H1 (cell line): ENCODE measurements around the gene ENTREP3. TPM values are rescaled to one million over a fixed set of nuclear protein-coding genes. Genes with fewer than 3 reads are reported as not detected.

Experiments used
- CTCF ChIA-PET: fragments of 300-600 bp; sonication (Branson Sonifier 250); formaldehyde crosslinking; loops from one replicate; lab custom pipeline; 2021; ENCODE audit not compliant: partially characterized antibody; lab: Charles Lee
- POLR2A ChIA-PET: fragments of 300-600 bp; sonication (Branson Sonifier 250); formaldehyde crosslinking; loops from one replicate; lab custom pipeline; 2021; ENCODE audit warnings: inconsistent platforms; ENCODE audit not compliant: partially characterized antibody; lab: Charles Lee
- DNase-seq, 2 experiments: peaks; one replicate each; pipeline versions ENCODE4 v3.0.0 to v3.0.0-alpha.2; 2010 to 2022; ENCODE audit warnings: low spot score in 2 of 2, low read depth in 1 of 2, mixed read lengths in 1 of 2
- FAIRE-seq: peaks from 2 replicates; lab custom pipeline; 2011; peaks lifted over from hg19 to GRCh38; lab: Jason Lieb, UNC
- H2AFZ ChIP-seq: 2 replicates; pipeline ENCODE4 v1.8.1; 2012; ENCODE audit warnings: low read length, inconsistent platforms
- H2AK5ac ChIP-seq: 2 replicates; pipeline ENCODE4 v1.6.1; 2013; ENCODE audit warnings: low read depth, low read length
- H2BK120ac ChIP-seq: replicated peaks from 2 replicates; pipeline ENCODE3; 2013; ENCODE audit warnings: low read depth, low read length, inconsistent platforms
- H2BK12ac ChIP-seq: 2 replicates; pipeline ENCODE4 v1.6.1; 2013; ENCODE audit warnings: low read depth, low read length
- H2BK15ac ChIP-seq: 2 replicates; pipeline ENCODE4 v1.6.1; 2013; ENCODE audit warnings: low read length
- H2BK20ac ChIP-seq: 2 replicates; pipeline ENCODE4 v1.6.1; 2013; ENCODE audit warnings: low read length
- H2BK5ac ChIP-seq: 2 replicates; pipeline ENCODE4 v1.6.1; 2013; ENCODE audit warnings: low read depth, low read length
- H3K14ac ChIP-seq: 2 replicates; pipeline ENCODE4 v1.6.1; 2013; ENCODE audit warnings: inconsistent platforms; ENCODE audit not compliant: insufficient read length
- H3K18ac ChIP-seq: 2 replicates; pipeline ENCODE4 v1.6.1; 2013; ENCODE audit warnings: low read length; ENCODE audit errors: extremely low read depth
- H3K23ac ChIP-seq: 2 replicates; pipeline ENCODE4 v1.6.1; 2013; ENCODE audit warnings: inconsistent platforms; ENCODE audit not compliant: insufficient read length
- H3K23me2 ChIP-seq: 2 replicates; pipeline ENCODE4 v1.6.1; 2013; ENCODE audit warnings: low read depth, low read length
- H3K27ac ChIP-seq: 2 replicates; pipeline ENCODE4 v1.6.1; 2011; ENCODE audit warnings: low read depth, low read length, inconsistent platforms
- H3K27me3 ChIP-seq, 4 experiments: replicated peaks in 1 of 4; 1 replicate in 1 of 4; 2 replicates in 3 of 4; pipeline versions ENCODE4 v1.6.1 to v1.8.1; 2011 to 2013; ENCODE audit warnings: low read length in 3 of 4, mild to moderate bottlenecking in 3 of 4, inconsistent platforms in 2 of 4, mixed read lengths in 2 of 4, moderate library complexity in 1 of 4; ENCODE audit not compliant: control insufficient read depth in 3 of 4, insufficient read depth in 3 of 4; ENCODE audit errors: extremely low read depth in 1 of 4
- H3K36me3 ChIP-seq, 4 experiments: 2 replicates each; pipeline versions ENCODE4 v1.6.1 to v1.8.1; 2011 to 2013; ENCODE audit warnings: mild to moderate bottlenecking in 4 of 4, low read length in 3 of 4, moderate library complexity in 2 of 4, control low read depth in 1 of 4, inconsistent platforms in 1 of 4; ENCODE audit not compliant: insufficient read depth in 4 of 4, control insufficient read depth in 2 of 4
- H3K4ac ChIP-seq: replicated peaks from 2 replicates; pipeline ENCODE3; 2013; ENCODE audit warnings: low read length, low read depth, mixed read lengths, inconsistent platforms; ENCODE audit not compliant: insufficient read length
- H3K4me1 ChIP-seq, 4 experiments: replicated peaks in 1 of 4; 1 replicate in 1 of 4; 2 replicates in 3 of 4; pipeline versions ENCODE4 v1.6.1 to v1.8.1; 2011 to 2013; ENCODE audit warnings: low read length in 3 of 4, inconsistent platforms in 2 of 4, mixed read lengths in 1 of 4; ENCODE audit not compliant: insufficient read depth in 4 of 4, control insufficient read depth in 3 of 4
- H3K4me2 ChIP-seq, 2 experiments: 2 replicates each; pipeline versions ENCODE4 v1.6.1 to v1.8.1; 2011 to 2013; ENCODE audit warnings: low read depth in 2 of 2, low read length in 2 of 2, control low read depth in 1 of 2, inconsistent platforms in 1 of 2, mild to moderate bottlenecking in 1 of 2; ENCODE audit not compliant: insufficient read depth in 1 of 2
- H3K4me3 ChIP-seq, 4 experiments: fragments of 200-600, 300-600 bp in 1 of 4; sonication (generic), shearing (Covaris generic), sonication (Bioruptor Twin) in 1 of 4; 2 replicates each; pipeline versions ENCODE4 v1.5.1 to v1.8.1; 2011 to 2016; ENCODE audit warnings: low read length in 4 of 4, low read depth in 3 of 4, control low read depth in 2 of 4, inconsistent platforms in 2 of 4, mild to moderate bottlenecking in 2 of 4, mixed read lengths in 1 of 4, moderate library complexity in 1 of 4; ENCODE audit not compliant: insufficient read depth in 2 of 4; ENCODE audit errors: extremely low read depth in 1 of 4
- H3K56ac ChIP-seq: replicated peaks from 2 replicates; pipeline ENCODE3; 2013; ENCODE audit warnings: low read depth, mild to moderate bottlenecking, mixed read lengths, low read length, inconsistent platforms; ENCODE audit not compliant: insufficient read length
- H3K79me1 ChIP-seq: 2 replicates; pipeline ENCODE4 v1.6.1; 2013; ENCODE audit warnings: low read depth, low read length, control low read depth
- H3K79me2 ChIP-seq, 2 experiments: 2 replicates each; pipeline versions ENCODE4 v1.6.1 to v1.8.1; 2012 to 2013; ENCODE audit warnings: low read length in 2 of 2, mild to moderate bottlenecking in 2 of 2, inconsistent platforms in 1 of 2; ENCODE audit not compliant: insufficient read depth in 2 of 2, control insufficient read depth in 1 of 2
- H3K9ac ChIP-seq, 4 experiments: replicated peaks in 1 of 4; 1 replicate in 1 of 4; 2 replicates in 3 of 4; pipeline versions ENCODE4 v1.6.1 to v1.8.1; 2011 to 2013; ENCODE audit warnings: low read depth in 3 of 4, low read length in 3 of 4, control low read depth in 2 of 4, mild to moderate bottlenecking in 2 of 4, moderate library complexity in 2 of 4, inconsistent platforms in 1 of 4; ENCODE audit errors: extremely low read depth in 1 of 4
- H3K9me3 ChIP-seq, 2 experiments: 2 replicates each; pipeline versions ENCODE4 v1.6.1 to v1.8.1; 2012 to 2013; ENCODE audit warnings: mild to moderate bottlenecking in 2 of 2, moderate library complexity in 2 of 2, control low read depth in 1 of 2, inconsistent platforms in 1 of 2, low read depth in 1 of 2, low read length in 1 of 2, mixed read lengths in 1 of 2; ENCODE audit not compliant: insufficient read depth in 2 of 2
- H4K20me1 ChIP-seq, 2 experiments: replicated peaks in 1 of 2; 2 replicates each; pipeline versions ENCODE3 to v1.8.1; 2011 to 2013; ENCODE audit warnings: inconsistent platforms in 2 of 2, low read length in 2 of 2, mild to moderate bottlenecking in 1 of 2; ENCODE audit not compliant: insufficient read depth in 2 of 2, control insufficient read depth in 1 of 2
- H4K5ac ChIP-seq: 2 replicates; pipeline ENCODE4 v1.6.1; 2013; ENCODE audit warnings: low read length, low read depth, mixed read lengths, inconsistent platforms; ENCODE audit not compliant: insufficient read length
- H4K8ac ChIP-seq: 2 replicates; pipeline ENCODE4 v1.8.0; 2013; ENCODE audit warnings: mild to moderate bottlenecking, moderate library complexity, low read length, inconsistent platforms; ENCODE audit not compliant: insufficient read depth; ENCODE audit errors: extremely low read depth
- H4K91ac ChIP-seq: replicated peaks from 2 replicates; pipeline ENCODE3; 2013; ENCODE audit warnings: low read length, mixed read lengths, inconsistent platforms; ENCODE audit not compliant: insufficient read length
- ASH2L ChIP-seq: fragments of 200-600, 300-600 bp; sonication (generic); IDR thresholded peaks from one replicate; pipeline ENCODE4 v1.7.1; 2017; ENCODE audit warnings: low read length
- CREB1 ChIP-seq: IDR thresholded peaks from 2 replicates; pipeline ENCODE4 v1.6.1; 2012; ENCODE audit warnings: inconsistent platforms
- EZH2 ChIP-seq: fragments of 200-600 bp; sonication (generic); IDR thresholded peaks from 2 replicates; pipeline ENCODE4 v1.7.1; 2012; ENCODE audit warnings: low read depth, mild to moderate bottlenecking, moderate library complexity, low read length, inconsistent platforms; ENCODE audit not compliant: severe bottlenecking
- KDM4A ChIP-seq: IDR thresholded peaks from one replicate; pipeline ENCODE4 v1.7.1; 2012; ENCODE audit warnings: low read depth, mild to moderate bottlenecking, moderate library complexity, low read length, inconsistent platforms; ENCODE audit not compliant: severe bottlenecking
- MAFK ChIP-seq: IDR thresholded peaks from 2 replicates; pipeline ENCODE4 v1.6.1; 2012; ENCODE audit warnings: low read depth, mild to moderate bottlenecking, improper control_type of control experiment, low read length
- NANOG ChIP-seq: IDR thresholded peaks from 2 replicates; pipeline ENCODE4 v1.6.1; 2011; ENCODE audit warnings: low read length, low read depth, mild to moderate bottlenecking, inconsistent platforms; ENCODE audit not compliant: insufficient read depth, poor library complexity, severe bottlenecking
- RBBP5 ChIP-seq: IDR thresholded peaks from 2 replicates; pipeline ENCODE4 v1.7.1; 2012; ENCODE audit warnings: low read depth, mild to moderate bottlenecking, inconsistent platforms, low read length, moderate library complexity, borderline replicate concordance
- SAP30 ChIP-seq: fragments of 300-600 bp; sonication (generic); IDR thresholded peaks from 2 replicates; pipeline ENCODE4 v1.7.1; 2012; ENCODE audit warnings: low read length, moderate library complexity, mild to moderate bottlenecking, inconsistent platforms; ENCODE audit not compliant: insufficient read depth, insufficient replicate concordance
- SP4 ChIP-seq: IDR thresholded peaks from 2 replicates; pipeline ENCODE4 v1.6.1; 2012; ENCODE audit warnings: low read length, inconsistent platforms
- SRF ChIP-seq: IDR thresholded peaks from 2 replicates; pipeline ENCODE4 v1.6.1; 2011; ENCODE audit warnings: mild to moderate bottlenecking, low read depth, low read length, moderate library complexity
- WGBS, 2 experiments: shearing (Covaris generic) in 1 of 2; methylation state at CpG; one replicate each; pipeline versions ENCODE4 v1.1.6 to v1.1.7; 2013 to 2015; ENCODE audit warnings: low lambda C conversion rate in 2 of 2, mixed read lengths in 2 of 2, inconsistent platforms in 1 of 2, low coverage in 1 of 2, missing lambda C conversion rate in 1 of 2; ENCODE audit not compliant: insufficient replicate concordance in 2 of 2, insufficient coverage in 1 of 2, insufficient read length in 1 of 2; ENCODE audit errors: extremely low coverage in 1 of 2, missing lambda C conversion rate in 1 of 2; 5-methylcytosine and 5-hydroxymethylcytosine counted together
- polyA plus RNA-seq, 7 experiments: library from polyadenylated mRNA; depleted of rRNA in 3 of 7; stranded (reverse) in 5 of 7; unstranded in 2 of 7; fragments of >200 nt in 5 of 7; fragments of 200-250 nt in 2 of 7; gene quantifications; 1 replicate in 5 of 7; 2 replicates in 1 of 7; 4 replicates in 1 of 7; pipeline versions ENCODE4 v1.2.1 to v1.2.3, GENCODE V29; 2011 to 2013; ENCODE audit warnings: missing spikeins in 2 of 7, mixed read lengths in 2 of 7
- total RNA-seq: library from RNA; stranded (reverse); fragmentation: NEBNext Ultra II Directional; extraction: Animal tissue kit (Norgen Biotek cat#: 25700); gene quantifications from 2 replicates; pipeline ENCODE4 v1.2.1, GENCODE V29; 2021
- TF ChIP-seq, protein P1 (sequence below), 3 experiments: IDR thresholded peaks; 1 replicate in 2 of 3; 2 replicates in 1 of 3; pipeline versions ENCODE4 v1.5.1 to v1.6.1; 2011; ENCODE audit warnings: low read length in 3 of 3, mild to moderate bottlenecking in 3 of 3, inconsistent platforms in 2 of 3, low read depth in 1 of 3, moderate library complexity in 1 of 3; ENCODE audit not compliant: insufficient read depth in 1 of 3; ENCODE audit errors: control extremely low read depth in 1 of 3

The ENTREP3 gene
- total and polyA plus RNA-seq, 2 of the 8 experiments (the other 6 are each of a cell fraction or from before 2014, with no cell fraction given) = 22.8 to 52.2 TPM

GRCh38 chr1:155284476-155284875 lies 29.2 kb upstream of the ENTREP3 start:
- no peak for DNase-seq
- no peak overlapping the region for H4K91ac ChIP-seq
- no peak overlapping the region for H3K27ac ChIP-seq
- no peak overlapping the region for H2BK120ac ChIP-seq
- no peak overlapping the region for H4K8ac ChIP-seq
- H2AK5ac ChIP-seq = 0 out of 2 replicates have a peak overlapping the region, but pooled peaks have one; percentile 39
- no peaks in the 10 kb centered on the region for H3K9me3 ChIP-seq
- no peak overlapping the region for H2BK20ac ChIP-seq
- no peaks in the 10 kb centered on the region for H3K79me1 ChIP-seq
- WGBS, 2 experiments = 93% methylated on average over 12 of the region's 12 CpGs; no CpG with 5 or more reads in 1 of the 2 experiments
- no peak overlapping the region; the same call in 1 of the 2 replicates for H2BK5ac ChIP-seq
- no peak overlapping the region for H3K9ac ChIP-seq
- CTCF ChIA-PET = interaction anchor here (0.6 to 8.4 kb wide), 6 partner anchors 11 to 287 kb away, joined by 3 to 79 read pairs (median 4); partner anchors contain the start of genes CLK2 and FDPS
- H2BK15ac ChIP-seq = 0 out of 2 replicates have a peak overlapping the region, but pooled peaks have one; percentile 5
- no peak overlapping the region for H3K18ac ChIP-seq
- H3K23ac ChIP-seq = no peak overlapping the region
- H3K4me2 ChIP-seq = no peak overlapping the region
- POLR2A ChIA-PET = interaction anchor here (1.0 to 2.0 kb wide), 5 partner anchors 11 to 40 kb away, joined by 3 to 6 read pairs (median 4); partner anchors contain the start of genes CLK2 and RUSC1
- no peaks in the 10 kb centered on the region for H3K23me2 ChIP-seq
- H3K14ac ChIP-seq = no peak overlapping the region
- no peak overlapping the region for H2AFZ ChIP-seq
- H2BK12ac ChIP-seq = no peak overlapping the region
- H3K27me3 ChIP-seq = no peaks in the 10 kb centered on the region
- no peak for FAIRE-seq
- H3K4me1 ChIP-seq = peaks cover 0 to 2% (median 0%) of the 10 kb centered on the region in 4 experiments; a peak in 2 of 7 replicates
- no peak overlapping the region for H3K4me3 ChIP-seq
- H4K20me1 ChIP-seq = no peaks in the 10 kb centered on the region
- no peaks in the 10 kb centered on the region for H3K79me2 ChIP-seq
- no peak overlapping the region for H3K56ac ChIP-seq
- no peaks in the 10 kb centered on the region; a peak in 1 of 8 replicates for H3K36me3 ChIP-seq
- H4K5ac ChIP-seq = no peak overlapping the region
- H3K4ac ChIP-seq = no peak overlapping the region
- TF ChIP-seq NANOG (no peak), SP4 (no peak), ASH2L (no peak), SAP30 (no peak), CREB1 (no peak), MAFK (no peak), KDM4A (no peak), EZH2 (no peak), SRF (no peak), RBBP5 (no peak)
- TF ChIP-seq, protein P1, sequence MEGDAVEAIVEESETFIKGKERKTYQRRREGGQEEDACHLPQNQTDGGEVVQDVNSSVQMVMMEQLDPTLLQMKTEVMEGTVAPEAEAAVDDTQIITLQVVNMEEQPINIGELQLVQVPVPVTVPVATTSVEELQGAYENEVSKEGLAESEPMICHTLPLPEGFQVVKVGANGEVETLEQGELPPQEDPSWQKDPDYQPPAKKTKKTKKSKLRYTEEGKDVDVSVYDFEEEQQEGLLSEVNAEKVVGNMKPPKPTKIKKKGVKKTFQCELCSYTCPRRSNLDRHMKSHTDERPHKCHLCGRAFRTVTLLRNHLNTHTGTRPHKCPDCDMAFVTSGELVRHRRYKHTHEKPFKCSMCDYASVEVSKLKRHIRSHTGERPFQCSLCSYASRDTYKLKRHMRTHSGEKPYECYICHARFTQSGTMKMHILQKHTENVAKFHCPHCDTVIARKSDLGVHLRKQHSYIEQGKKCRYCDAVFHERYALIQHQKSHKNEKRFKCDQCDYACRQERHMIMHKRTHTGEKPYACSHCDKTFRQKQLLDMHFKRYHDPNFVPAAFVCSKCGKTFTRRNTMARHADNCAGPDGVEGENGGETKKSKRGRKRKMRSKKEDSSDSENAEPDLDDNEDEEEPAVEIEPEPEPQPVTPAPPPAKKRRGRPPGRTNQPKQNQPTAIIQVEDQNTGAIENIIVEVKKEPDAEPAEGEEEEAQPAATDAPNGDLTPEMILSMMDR (IDR thresholded peaks at IDR 0.05; ENCODE audit: control extremely low read depth in 1 of 3, insufficient read depth in 1 of 3, low read depth in 1 of 3, low read length in 3 of 3) = no peak
